ENCODE data around the gene ASAP3.

DNA sequence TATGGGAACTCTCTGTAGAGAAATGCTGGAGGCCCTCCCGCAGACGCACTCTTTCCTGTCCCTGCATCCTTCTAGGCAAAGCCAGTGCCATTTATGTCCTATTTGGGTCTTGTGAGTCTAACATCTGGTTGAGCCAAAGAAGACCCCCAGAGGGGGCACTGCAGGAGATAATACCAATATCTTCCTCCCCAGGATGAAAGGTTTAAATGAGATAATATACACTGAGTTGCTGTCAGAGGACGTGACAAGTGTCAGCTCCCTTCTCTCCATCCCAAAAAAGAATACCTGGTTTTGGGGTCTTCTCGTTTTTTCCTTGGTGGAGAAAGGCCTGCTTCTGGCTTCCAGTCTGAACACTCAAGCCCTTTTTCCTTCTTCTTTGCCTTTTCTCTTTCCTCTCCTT is 67.0 kb downstream of the ASAP3 start:
- TF ChIP-seq, protein P1, sequence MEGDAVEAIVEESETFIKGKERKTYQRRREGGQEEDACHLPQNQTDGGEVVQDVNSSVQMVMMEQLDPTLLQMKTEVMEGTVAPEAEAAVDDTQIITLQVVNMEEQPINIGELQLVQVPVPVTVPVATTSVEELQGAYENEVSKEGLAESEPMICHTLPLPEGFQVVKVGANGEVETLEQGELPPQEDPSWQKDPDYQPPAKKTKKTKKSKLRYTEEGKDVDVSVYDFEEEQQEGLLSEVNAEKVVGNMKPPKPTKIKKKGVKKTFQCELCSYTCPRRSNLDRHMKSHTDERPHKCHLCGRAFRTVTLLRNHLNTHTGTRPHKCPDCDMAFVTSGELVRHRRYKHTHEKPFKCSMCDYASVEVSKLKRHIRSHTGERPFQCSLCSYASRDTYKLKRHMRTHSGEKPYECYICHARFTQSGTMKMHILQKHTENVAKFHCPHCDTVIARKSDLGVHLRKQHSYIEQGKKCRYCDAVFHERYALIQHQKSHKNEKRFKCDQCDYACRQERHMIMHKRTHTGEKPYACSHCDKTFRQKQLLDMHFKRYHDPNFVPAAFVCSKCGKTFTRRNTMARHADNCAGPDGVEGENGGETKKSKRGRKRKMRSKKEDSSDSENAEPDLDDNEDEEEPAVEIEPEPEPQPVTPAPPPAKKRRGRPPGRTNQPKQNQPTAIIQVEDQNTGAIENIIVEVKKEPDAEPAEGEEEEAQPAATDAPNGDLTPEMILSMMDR (IDR thresholded peaks at IDR 0.05; ENCODE audit: low read depth, low read length, poor library complexity, severe bottlenecking) = no peak
- TF ChIP-seq EZH2phosphoT487 (IDR thresholded peaks at IDR 0.05; ENCODE audit: borderline replicate concordance, low read length) = no peak
